CMK (cell line): Measurements from ENCODE around the gene ARHGEF12.
"Not testable (repeated sequence)": the region's sequence is repeated elsewhere in the genome, so short reads cannot be mapped to it uniquely, and the experiment has no call there.

ENCODE experiments used
- DNase-seq: peaks from one replicate; pipeline ENCODE4 v3.0.0-alpha.2; 2010; ENCODE audit warnings: low read depth

Gene ARHGEF12

GRCh38 chr11:120494595-120494994 lies 158.4 kb downstream of the ARHGEF12 start:
- DNase-seq = no peak

GRCh38 chr11:120499088-120499487 lies 162.9 kb downstream of the ARHGEF12 start:
- DNase-seq = no peak

GRCh38 chr11:120499859-120500258 lies 163.6 kb downstream of the ARHGEF12 start:
- DNase-seq = no peak

- no peak for DNase-seq
Observed at GRCh38 chr11:120500414-120501071, 164.3 kb downstream of the ARHGEF12 start.

- DNase-seq = no peak
Observed at GRCh38 chr11:120501440-120501839, 165.2 kb downstream of the ARHGEF12 start.

GRCh38 chr11:120501976-120502755 lies 166.0 kb downstream of the ARHGEF12 start:
- DNase-seq = no peak

- not testable (repeated sequence) for DNase-seq
Observed at GRCh38 chr11:120503529-120503928, 167.3 kb downstream of the ARHGEF12 start.

- no peak for DNase-seq
Observed at GRCh38 chr11:120505801-120506425, 169.7 kb downstream of the ARHGEF12 start.

GRCh38 chr11:120509346-120510053 lies 173.3 kb downstream of the ARHGEF12 start:
- DNase-seq = no peak

- DNase-seq = no peak
Observed at GRCh38 chr11:120510406-120511115, 174.3 kb downstream of the ARHGEF12 start.

GRCh38 chr11:120511116-120511819 lies 175.1 kb downstream of the ARHGEF12 start, which contains the start of gene GRIK4:
GRIK4 (plus strand) TSS chr11:120511748; CDS start chr11:120660319, 148,571 bp downstream.
- DNase-seq = peak; percentile 52

GRCh38 chr11:120511820-120512738 lies 175.9 kb downstream of the ARHGEF12 start:
- DNase-seq = no peak

GRCh38 chr11:120512739-120513435 lies 176.7 kb downstream of the ARHGEF12 start:
- no peak for DNase-seq

- no peak for DNase-seq
Observed at GRCh38 chr11:120513436-120514315, 177.5 kb downstream of the ARHGEF12 start.

GRCh38 chr11:120514541-120515121 lies 178.4 kb downstream of the ARHGEF12 start:
- no peak for DNase-seq

- DNase-seq = no peak
Observed at GRCh38 chr11:120515186-120515723, 179.0 kb downstream of the ARHGEF12 start.
